BLaER1 (cell line): ENCODE results near the gene TMEFF1.
A peak's percentile ranks its signal among the peaks of the same experiment; 100 is the strongest.
"Not testable (repeated sequence)": the region's sequence is repeated elsewhere in the genome, so short reads cannot be mapped to it uniquely, and the experiment has no call there.

Experiments used
- H3K27ac ChIP-seq: shearing (Covaris generic); formaldehyde crosslinking; 2 replicates; pipeline ENCODE4 v1.8.1; 2022
- H3K27me3 ChIP-seq: shearing (Covaris generic); formaldehyde crosslinking; 2 replicates; pipeline ENCODE4 v1.8.1; 2022
- H3K36me3 ChIP-seq: shearing (Covaris generic); formaldehyde crosslinking; 2 replicates; pipeline ENCODE4 v1.8.1; 2022
- H3K4me1 ChIP-seq: shearing (Covaris generic); formaldehyde crosslinking; 2 replicates; pipeline ENCODE4 v1.8.1; 2022
- H3K4me2 ChIP-seq: shearing (Covaris generic); formaldehyde crosslinking; 2 replicates; pipeline ENCODE4 v1.8.1; 2022
- H3K4me3 ChIP-seq: shearing (Covaris generic); formaldehyde crosslinking; 2 replicates; pipeline ENCODE4 v1.8.1; 2022
- H3K9ac ChIP-seq: shearing (Covaris generic); formaldehyde crosslinking; 2 replicates; pipeline ENCODE4 v1.8.1; 2022
- H3K9me3 ChIP-seq: shearing (Covaris generic); formaldehyde crosslinking; 2 replicates; pipeline ENCODE4 v1.8.1; 2022
- H4K20me1 ChIP-seq: shearing (Covaris generic); formaldehyde crosslinking; 2 replicates; pipeline ENCODE4 v1.8.1; 2022
- Cebpa-rat ChIP-seq: shearing (Covaris generic); IDR thresholded peaks from 2 replicates; pipeline ENCODE4 v1.8.1; 2022

The TMEFF1 gene

GRCh38 chr9:100515578-100516494 is 42.9 kb downstream of the TMEFF1 start:
- no peaks in the 10 kb centered on the region for H3K27me3 ChIP-seq
- no peak for TF ChIP-seq Cebpa-rat
- H3K9ac ChIP-seq: no peak overlapping the region
- H4K20me1 ChIP-seq: no peaks in the 10 kb centered on the region
- H3K27ac ChIP-seq: no peak overlapping the region
- H3K36me3 ChIP-seq: peaks cover 24% of the 10 kb centered on the region
- H3K4me1 ChIP-seq: no peaks in the 10 kb centered on the region
- H3K9me3 ChIP-seq: no peaks in the 10 kb centered on the region
- no peak overlapping the region for H3K4me3 ChIP-seq
- H3K4me2 ChIP-seq: no peak overlapping the region

- Histone ChIP-seq H4K20me1 (no peaks in the 10 kb centered on the region), H3K4me2 (no peak overlapping the region), H3K27me3 (no peaks in the 10 kb centered on the region), H3K27ac (no peak overlapping the region), H3K4me3 (no peak overlapping the region), H3K9ac (no peak overlapping the region), H3K9me3 (peaks cover 6% of the 10 kb centered on the region; the same call in 1 of the 2 replicates), H3K4me1 (no peaks in the 10 kb centered on the region), H3K36me3 (peaks cover 52% of the 10 kb centered on the region)
- TF ChIP-seq Cebpa-rat: no peak
Observed at GRCh38 chr9:100521282-100521681, 48.3 kb downstream of the TMEFF1 start.

GRCh38 chr9:100525563-100525962 is 52.6 kb downstream of the TMEFF1 start:
- no peaks in the 10 kb centered on the region for H3K27me3 ChIP-seq
- H3K27ac ChIP-seq: no peak overlapping the region
- no peak overlapping the region for H3K9ac ChIP-seq
- no peaks in the 10 kb centered on the region for H4K20me1 ChIP-seq
- H3K4me1 ChIP-seq: no peaks in the 10 kb centered on the region
- TF ChIP-seq Cebpa-rat: no peak
- H3K9me3 ChIP-seq: peaks cover 19% of the 10 kb centered on the region; the same call in 1 of the 2 replicates
- H3K4me2 ChIP-seq: no peak overlapping the region
- peaks cover 61% of the 10 kb centered on the region for H3K36me3 ChIP-seq
- H3K4me3 ChIP-seq: no peak overlapping the region

- H3K4me2 ChIP-seq, H3K9ac ChIP-seq, H3K4me3 ChIP-seq, H3K27me3 ChIP-seq, H3K27ac ChIP-seq, H3K4me1 ChIP-seq, H4K20me1 ChIP-seq: not testable (repeated sequence)
- H3K36me3 ChIP-seq: peaks cover 46% of the 10 kb centered on the region
- H3K9me3 ChIP-seq: peaks cover 19% of the 10 kb centered on the region; the same call in 1 of the 2 replicates
Observed at GRCh38 chr9:100527180-100527794, 54.3 kb downstream of the TMEFF1 start.

GRCh38 chr9:100534401-100534800 is 61.5 kb downstream of the TMEFF1 start:
- Histone ChIP-seq H3K36me3 (peaks cover 25% of the 10 kb centered on the region), H3K27me3 (no peaks in the 10 kb centered on the region), H3K9me3 (peaks cover 9% of the 10 kb centered on the region), H3K4me2 (no peak overlapping the region), H3K9ac (no peak overlapping the region), H3K4me1 (no peaks in the 10 kb centered on the region), H3K4me3 (no peak overlapping the region), H3K27ac (no peak overlapping the region), H4K20me1 (no peaks in the 10 kb centered on the region)
- no peak for TF ChIP-seq Cebpa-rat

- no peak overlapping the region for H3K9ac ChIP-seq
- H3K4me1 ChIP-seq: 0 out of 2 replicates have a peak, but pooled peaks cover 5% of the 10 kb centered on the region
- no peak for TF ChIP-seq Cebpa-rat
- H3K4me3 ChIP-seq: no peak overlapping the region
- peaks cover 67% of the 10 kb centered on the region for H3K36me3 ChIP-seq
- H3K27ac ChIP-seq: no peak overlapping the region
- no peak overlapping the region for H3K4me2 ChIP-seq
- H3K9me3 ChIP-seq: peaks cover 53% of the 10 kb centered on the region
- H4K20me1 ChIP-seq: no peaks in the 10 kb centered on the region
- H3K27me3 ChIP-seq: no peaks in the 10 kb centered on the region
Observed at GRCh38 chr9:100540327-100540726, 67.4 kb downstream of the TMEFF1 start.

- Histone ChIP-seq H3K27me3 (no peaks in the 10 kb centered on the region), H3K36me3 (peaks cover 83% of the 10 kb centered on the region), H3K9ac (no peak overlapping the region), H3K4me1 (peaks cover 6% of the 10 kb centered on the region), H3K27ac (peak overlapping the region; percentile 47; the same call in 1 of the 2 replicates), H3K9me3 (peaks cover 42% of the 10 kb centered on the region), H3K4me2 (peak overlapping the region; percentile 22), H3K4me3 (no peak overlapping the region), H4K20me1 (no peaks in the 10 kb centered on the region)
- TF ChIP-seq Cebpa-rat: no peak
Observed at GRCh38 chr9:100549048-100549447, 76.1 kb downstream of the TMEFF1 start.

GRCh38 chr9:100554935-100555401 is 82.0 kb downstream of the TMEFF1 start:
- 0 out of 2 replicates have a peak, but pooled peaks cover under 1% of the 10 kb centered on the region for H3K9me3 ChIP-seq
- no peak overlapping the region for H3K4me3 ChIP-seq
- H3K4me1 ChIP-seq: no peaks in the 10 kb centered on the region
- H3K4me2 ChIP-seq: no peak overlapping the region
- H3K27me3 ChIP-seq: no peaks in the 10 kb centered on the region
- TF ChIP-seq Cebpa-rat: no peak
- no peak overlapping the region for H3K27ac ChIP-seq
- no peak overlapping the region for H3K9ac ChIP-seq
- H4K20me1 ChIP-seq: no peaks in the 10 kb centered on the region
- peaks cover 60% of the 10 kb centered on the region for H3K36me3 ChIP-seq

- H3K27ac ChIP-seq: no peak overlapping the region
- peaks cover 55% of the 10 kb centered on the region for H3K36me3 ChIP-seq
- no peaks in the 10 kb centered on the region for H4K20me1 ChIP-seq
- no peak overlapping the region for H3K9ac ChIP-seq
- no peak overlapping the region for H3K4me3 ChIP-seq
- H3K9me3 ChIP-seq: no peaks in the 10 kb centered on the region
- no peak for TF ChIP-seq Cebpa-rat
- H3K4me1 ChIP-seq: no peaks in the 10 kb centered on the region
- H3K4me2 ChIP-seq: no peak overlapping the region
- no peaks in the 10 kb centered on the region for H3K27me3 ChIP-seq
Observed at GRCh38 chr9:100555471-100555870, 82.5 kb downstream of the TMEFF1 start.

GRCh38 chr9:100557053-100557452 is 84.1 kb downstream of the TMEFF1 start:
- Histone ChIP-seq H3K27ac (no peak overlapping the region), H3K4me1 (no peaks in the 10 kb centered on the region), H3K36me3 (peaks cover 51% of the 10 kb centered on the region), H4K20me1 (no peaks in the 10 kb centered on the region), H3K27me3 (no peaks in the 10 kb centered on the region), H3K9me3 (no peaks in the 10 kb centered on the region), H3K9ac (no peak overlapping the region), H3K4me3 (no peak overlapping the region), H3K4me2 (no peak overlapping the region)
- TF ChIP-seq Cebpa-rat: no peak
